AG10803 (cell line): Measurements from ENCODE around the gene ZNF500.

Experiments used
- DNase-seq: peaks from one replicate; pipeline ENCODE4 v3.0.0; 2010; ENCODE audit warnings: low read depth
- H3K4me3 ChIP-seq: 2 replicates; pipeline ENCODE4 v1.5.1; 2011; ENCODE audit warnings: mild to moderate bottlenecking, low read length, control low read depth
- CTCF ChIP-seq: conservative IDR thresholded peaks from 2 replicates; pipeline ENCODE4 v1.5.1; 2011; ENCODE audit warnings: mild to moderate bottlenecking, low read length, control low read depth, inconsistent platforms

ZNF500 gene

GRCh38 chr16:4783251-4783950 is 16.4 kb upstream of the ZNF500 start:
- no peak for TF ChIP-seq CTCF
- DNase-seq: no peak
- no peak overlapping the region for H3K4me3 ChIP-seq

GRCh38 chr16:4780235-4780634 is 13.3 kb upstream of the ZNF500 start:
- no peak for TF ChIP-seq CTCF
- DNase-seq: no peak
- no peak overlapping the region for H3K4me3 ChIP-seq

- no peak for TF ChIP-seq CTCF
- no peak for DNase-seq
These were observed 11.1 kb upstream of the ZNF500 start for GRCh38 chr16:4778050-4778392.

GRCh38 chr16:4777339-4778049 is 10.5 kb upstream of the ZNF500 start:
- no peak overlapping the region for H3K4me3 ChIP-seq
- no peak for TF ChIP-seq CTCF
- no peak for DNase-seq

More at GRCh38 chr16:4778050-4778392, 11.1 kb upstream of the ZNF500 start:
- no peak overlapping the region for H3K4me3 ChIP-seq

- TF ChIP-seq CTCF: no peak
- no peak for DNase-seq
These were observed 9.3 kb upstream of the ZNF500 start for GRCh38 chr16:4776141-4776705.

GRCh38 chr16:4775005-4775404 is 8.0 kb upstream of the ZNF500 start:
- no peak for TF ChIP-seq CTCF
- DNase-seq: no peak
- no peak overlapping the region for H3K4me3 ChIP-seq

More at GRCh38 chr16:4776141-4776705, 9.3 kb upstream of the ZNF500 start:
- no peak overlapping the region for H3K4me3 ChIP-seq

GRCh38 chr16:4772351-4772750 is 5.4 kb upstream of the ZNF500 start:
- no peak for DNase-seq
- no peak overlapping the region for H3K4me3 ChIP-seq
- no peak for TF ChIP-seq CTCF
